Effector memory CD4-positive, alpha-beta T cell (primary cell): ENCODE measurements around the gene C12orf60.

Experiments used
- DNase-seq, 3 donors: peaks; one replicate each; pipeline ENCODE4 v3.0.0-alpha.2; 2020
- H3K27ac ChIP-seq: 2 replicates; pipeline ENCODE4 v1.7.0; 2013; ENCODE audit warnings: mild to moderate bottlenecking, low read length, moderate library complexity; ENCODE audit not compliant: insufficient read depth, poor library complexity, severe bottlenecking
- H3K27me3 ChIP-seq: replicated peaks from 2 replicates; pipeline ENCODE4 v1.7.0; 2013; ENCODE audit warnings: mild to moderate bottlenecking, low read length; ENCODE audit not compliant: insufficient read depth, control insufficient read depth, poor library complexity, severe bottlenecking
- H3K36me3 ChIP-seq: 2 replicates; pipeline ENCODE4 v1.7.0; 2013; ENCODE audit warnings: mild to moderate bottlenecking, low read length, moderate library complexity; ENCODE audit not compliant: control insufficient read depth, insufficient read depth
- H3K4me1 ChIP-seq: 2 replicates; pipeline ENCODE4 v1.7.0; 2013; ENCODE audit warnings: low read length, mild to moderate bottlenecking; ENCODE audit not compliant: control insufficient read depth, insufficient read depth, poor library complexity, severe bottlenecking
- H3K4me3 ChIP-seq: 2 replicates; pipeline ENCODE4 v1.7.0; 2013; ENCODE audit warnings: low read length, low read depth, mild to moderate bottlenecking; ENCODE audit not compliant: insufficient read depth, poor library complexity, severe bottlenecking
- H3K9me3 ChIP-seq: 2 replicates; pipeline ENCODE4 v1.7.0; 2013; ENCODE audit warnings: mild to moderate bottlenecking, low read length, moderate library complexity; ENCODE audit not compliant: control insufficient read depth

Gene C12orf60

GRCh38 chr12:14868916-14869506 is 65.5 kb downstream of the C12orf60 start:
- no peak overlapping the region for H3K27ac ChIP-seq
- no peak overlapping the region for H3K4me3 ChIP-seq
- H3K4me1 ChIP-seq, result no peaks in the 10 kb centered on the region
- no peaks in the 10 kb centered on the region for H3K9me3 ChIP-seq
- DNase-seq, result no peak
- no peaks in the 10 kb centered on the region for H3K27me3 ChIP-seq
- no peaks in the 10 kb centered on the region for H3K36me3 ChIP-seq

DNA sequence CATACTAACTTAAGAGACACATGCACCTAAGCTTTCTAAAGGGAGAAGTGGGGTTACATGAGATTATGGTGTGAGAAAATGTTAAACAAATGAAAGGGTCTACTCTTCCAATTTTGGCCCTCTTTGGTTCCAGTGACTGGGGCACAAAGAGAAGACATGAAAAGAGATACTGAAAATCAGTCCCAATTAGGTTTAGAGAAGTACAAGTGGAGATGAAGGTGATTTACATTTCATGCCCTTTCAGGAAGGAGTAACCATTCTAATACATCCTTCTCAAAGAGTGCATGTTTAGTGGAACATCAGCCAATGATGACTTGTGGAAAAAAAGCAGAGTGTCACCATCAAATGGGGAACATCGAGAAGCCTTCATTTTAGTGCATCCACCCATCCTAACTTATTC is 67.8 kb downstream of the C12orf60 start:
- Histone ChIP-seq H3K4me1 (no peaks in the 10 kb centered on the region), H3K36me3 (no peaks in the 10 kb centered on the region), H3K27ac (no peak overlapping the region), H3K9me3 (no peaks in the 10 kb centered on the region), H3K4me3 (no peak overlapping the region), H3K27me3 (no peaks in the 10 kb centered on the region)
- no peak for DNase-seq

- Histone ChIP-seq H3K36me3 (no peaks in the 10 kb centered on the region), H3K27ac (no peak overlapping the region)
These were observed 68.4 kb downstream of the C12orf60 start for GRCh38 chr12:14871886-14872285.

GRCh38 chr12:14873440-14874185 is 70.1 kb downstream of the C12orf60 start:
- Histone ChIP-seq H3K9me3 (no peaks in the 10 kb centered on the region), H3K27ac (no peak overlapping the region), H3K36me3 (no peaks in the 10 kb centered on the region), H3K27me3 (no peaks in the 10 kb centered on the region), H3K4me3 (no peak overlapping the region), H3K4me1 (no peaks in the 10 kb centered on the region)
- DNase-seq, result no peak

More at GRCh38 chr12:14871886-14872285, 68.4 kb downstream of the C12orf60 start:
- DNase-seq, result no peak
- H3K9me3 ChIP-seq, result no peaks in the 10 kb centered on the region
- no peaks in the 10 kb centered on the region for H3K27me3 ChIP-seq
- H3K4me3 ChIP-seq, result no peak overlapping the region
- H3K4me1 ChIP-seq, result no peaks in the 10 kb centered on the region
